Neural cell (in vitro differentiated cells): ENCODE results near the gene TPRG1L. TPM values are rescaled to one million over a fixed set of nuclear protein-coding genes. Genes with fewer than 3 reads are reported as not detected.

ENCODE experiments used
- H2AFZ ChIP-seq: fragments of 200-600, 300-800 bp; sonication (generic), shearing (Covaris generic); 2 replicates; pipeline ENCODE4 v1.6.0; 2014; ENCODE audit warnings: low read depth, mild to moderate bottlenecking, antibody characterized with exemption, low read length, moderate library complexity
- H3F3A ChIP-seq: fragments of 200-600 bp; shearing (Covaris generic); 2 replicates; pipeline ENCODE4 v1.6.1; 2016; ENCODE audit warnings: mild to moderate bottlenecking, moderate library complexity, mixed read lengths, antibody characterized with exemption, low read length; ENCODE audit not compliant: insufficient read depth, poor library complexity, severe bottlenecking
- H3K27ac ChIP-seq: fragments of 200-600, 300-800 bp; sonication (generic), shearing (Covaris generic); 2 replicates; pipeline ENCODE4 v1.5.1; 2014; ENCODE audit warnings: mild to moderate bottlenecking, low read length, moderate library complexity
- H3K27me3 ChIP-seq: fragments of 300-800, 200-600 bp; sonication (generic), shearing (Covaris generic); 2 replicates; pipeline ENCODE4 v1.6.0; 2014; ENCODE audit warnings: mild to moderate bottlenecking, low read depth, low read length, moderate library complexity; ENCODE audit not compliant: insufficient read depth
- H3K36me3 ChIP-seq: fragments of 300-800, 200-600 bp; sonication (generic), shearing (Covaris generic); 2 replicates; pipeline ENCODE4 v1.5.1; 2014; ENCODE audit warnings: mild to moderate bottlenecking, antibody characterized with exemption, low read length, moderate library complexity; ENCODE audit not compliant: insufficient read depth
- H3K4me2 ChIP-seq: fragments of 300-800, 200-600 bp; sonication (generic), shearing (Covaris generic); 2 replicates; pipeline ENCODE4 v1.6.0; 2014; ENCODE audit warnings: mild to moderate bottlenecking, low read length
- H3K4me3 ChIP-seq: fragments of 300-800, 200-600 bp; sonication (generic), shearing (Covaris generic); 2 replicates; pipeline ENCODE4 v1.5.1; 2014; ENCODE audit warnings: mild to moderate bottlenecking, low read length, moderate library complexity
- H3K79me2 ChIP-seq: fragments of 200-600 bp; shearing (Covaris generic); replicated peaks from 2 replicates; pipeline ENCODE4 v1.6.0; 2014; ENCODE audit warnings: mild to moderate bottlenecking, low read length, moderate library complexity; ENCODE audit not compliant: insufficient read depth
- H3K9ac ChIP-seq: fragments of 300-800, 200-600 bp; sonication (generic), shearing (Covaris generic); 2 replicates; pipeline ENCODE4 v1.6.1; 2016; ENCODE audit warnings: mild to moderate bottlenecking, low read length, mixed read lengths
- H3K9me2 ChIP-seq: fragments of 200-600 bp; shearing (Covaris generic); 2 replicates; pipeline ENCODE4 v1.6.1; 2016; ENCODE audit warnings: mild to moderate bottlenecking, low read length, mixed read lengths; ENCODE audit not compliant: insufficient read depth
- H3K9me3 ChIP-seq: fragments of 200-600, 300-800 bp; sonication (generic), shearing (Covaris generic); 2 replicates; pipeline ENCODE4 v1.6.1; 2016; ENCODE audit warnings: mild to moderate bottlenecking, mixed run types, low read length, moderate library complexity, mixed read lengths
- H4K20me1 ChIP-seq: fragments of 200-600 bp; shearing (Covaris generic); 2 replicates; pipeline ENCODE4 v1.6.1; 2016; ENCODE audit warnings: mild to moderate bottlenecking, mixed run types; ENCODE audit not compliant: insufficient read depth
- EP300 ChIP-seq: fragments of 450-650 bp; conservative IDR thresholded peaks from 2 replicates; pipeline ENCODE4 v1.6.1; 2014; ENCODE audit warnings: antibody characterized with exemption, mild to moderate bottlenecking, moderate library complexity; ENCODE audit not compliant: poor library complexity, severe bottlenecking
- EZH2 ChIP-seq: fragments of 200-600, 300-800 bp; shearing (Covaris generic), sonication (generic); IDR thresholded peaks from 2 replicates; pipeline ENCODE4 v1.6.1; 2014; ENCODE audit warnings: antibody characterized with exemption, low read length, borderline replicate concordance, mild to moderate bottlenecking; ENCODE audit not compliant: insufficient read depth, poor library complexity, severe bottlenecking
- MXI1 ChIP-seq: fragments of 450-650 bp; conservative IDR thresholded peaks from 2 replicates; pipeline ENCODE4 v1.6.1; 2014; ENCODE audit warnings: antibody characterized with exemption, mild to moderate bottlenecking; ENCODE audit not compliant: poor library complexity, severe bottlenecking
- POLR2AphosphoS5 ChIP-seq: IDR thresholded peaks from 2 replicates; pipeline ENCODE4 v1.6.1; 2012
- RAD21 ChIP-seq: fragments of 450-650 bp; conservative IDR thresholded peaks from 2 replicates; pipeline ENCODE4 v1.6.1; 2014; ENCODE audit warnings: antibody characterized with exemption, mild to moderate bottlenecking, moderate library complexity
- SMC3 ChIP-seq: fragments of 450-650 bp; conservative IDR thresholded peaks from 2 replicates; pipeline ENCODE4 v1.6.1; 2014; ENCODE audit warnings: antibody characterized with exemption, mild to moderate bottlenecking, moderate library complexity; ENCODE audit not compliant: poor library complexity
- TAF1 ChIP-seq: IDR thresholded peaks from 2 replicates; pipeline ENCODE4 v1.6.1; 2012; ENCODE audit warnings: low read depth
- polyA plus RNA-seq: library from polyadenylated mRNA; depleted of rRNA; stranded (reverse); fragments of >200 nt; gene quantifications from 2 replicates; pipeline ENCODE4 v1.2.3, GENCODE V29; 2014
- TF ChIP-seq, protein P1 (sequence below): IDR thresholded peaks from 2 replicates; pipeline ENCODE4 v1.6.1; 2012; ENCODE audit warnings: borderline replicate concordance
- TF ChIP-seq, protein P2 (sequence below): fragments of 450-650 bp; IDR thresholded peaks from 2 replicates; pipeline ENCODE4 v1.5.1; 2014; ENCODE audit warnings: antibody characterized with exemption, mild to moderate bottlenecking, moderate library complexity; ENCODE audit not compliant: poor library complexity, severe bottlenecking

TPRG1L gene
- polyA plus RNA-seq, 1 donor from 2014 or later, result 22.4 TPM

DNA sequence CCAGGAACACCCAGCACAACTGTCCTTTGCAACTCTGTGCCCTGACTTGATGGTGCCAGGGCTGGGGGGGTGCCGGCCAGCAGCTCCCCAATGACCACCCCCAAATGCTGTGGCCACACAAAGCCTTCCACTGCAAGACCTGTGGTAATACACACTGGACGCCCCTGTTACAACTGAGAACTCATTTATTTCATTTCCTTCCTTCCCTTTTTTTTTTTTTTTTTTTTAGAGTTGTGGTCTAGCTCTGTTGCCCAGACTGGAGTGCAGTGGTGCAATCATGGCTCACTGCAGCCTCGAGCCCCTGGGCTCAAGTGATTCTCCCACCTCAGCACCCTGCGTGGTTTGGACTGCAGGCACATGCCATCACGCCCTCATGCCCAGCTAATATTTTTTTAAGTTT, 52.7 kb downstream of the TPRG1L start:
- no peaks in the 10 kb centered on the region for H3K9me2 ChIP-seq
- no peaks in the 10 kb centered on the region for H3K9me3 ChIP-seq
- no peaks in the 10 kb centered on the region for H3K79me2 ChIP-seq
- no peak overlapping the region for H3K4me2 ChIP-seq
- no peaks in the 10 kb centered on the region for H3K27me3 ChIP-seq
- H2AFZ ChIP-seq, result no peak overlapping the region
- TF ChIP-seq SMC3, result no peak
- TF ChIP-seq, protein P1, sequence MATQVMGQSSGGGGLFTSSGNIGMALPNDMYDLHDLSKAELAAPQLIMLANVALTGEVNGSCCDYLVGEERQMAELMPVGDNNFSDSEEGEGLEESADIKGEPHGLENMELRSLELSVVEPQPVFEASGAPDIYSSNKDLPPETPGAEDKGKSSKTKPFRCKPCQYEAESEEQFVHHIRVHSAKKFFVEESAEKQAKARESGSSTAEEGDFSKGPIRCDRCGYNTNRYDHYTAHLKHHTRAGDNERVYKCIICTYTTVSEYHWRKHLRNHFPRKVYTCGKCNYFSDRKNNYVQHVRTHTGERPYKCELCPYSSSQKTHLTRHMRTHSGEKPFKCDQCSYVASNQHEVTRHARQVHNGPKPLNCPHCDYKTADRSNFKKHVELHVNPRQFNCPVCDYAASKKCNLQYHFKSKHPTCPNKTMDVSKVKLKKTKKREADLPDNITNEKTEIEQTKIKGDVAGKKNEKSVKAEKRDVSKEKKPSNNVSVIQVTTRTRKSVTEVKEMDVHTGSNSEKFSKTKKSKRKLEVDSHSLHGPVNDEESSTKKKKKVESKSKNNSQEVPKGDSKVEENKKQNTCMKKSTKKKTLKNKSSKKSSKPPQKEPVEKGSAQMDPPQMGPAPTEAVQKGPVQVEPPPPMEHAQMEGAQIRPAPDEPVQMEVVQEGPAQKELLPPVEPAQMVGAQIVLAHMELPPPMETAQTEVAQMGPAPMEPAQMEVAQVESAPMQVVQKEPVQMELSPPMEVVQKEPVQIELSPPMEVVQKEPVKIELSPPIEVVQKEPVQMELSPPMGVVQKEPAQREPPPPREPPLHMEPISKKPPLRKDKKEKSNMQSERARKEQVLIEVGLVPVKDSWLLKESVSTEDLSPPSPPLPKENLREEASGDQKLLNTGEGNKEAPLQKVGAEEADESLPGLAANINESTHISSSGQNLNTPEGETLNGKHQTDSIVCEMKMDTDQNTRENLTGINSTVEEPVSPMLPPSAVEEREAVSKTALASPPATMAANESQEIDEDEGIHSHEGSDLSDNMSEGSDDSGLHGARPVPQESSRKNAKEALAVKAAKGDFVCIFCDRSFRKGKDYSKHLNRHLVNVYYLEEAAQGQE, result no peak
- no peak for TF ChIP-seq EZH2
- TF ChIP-seq, protein P2, sequence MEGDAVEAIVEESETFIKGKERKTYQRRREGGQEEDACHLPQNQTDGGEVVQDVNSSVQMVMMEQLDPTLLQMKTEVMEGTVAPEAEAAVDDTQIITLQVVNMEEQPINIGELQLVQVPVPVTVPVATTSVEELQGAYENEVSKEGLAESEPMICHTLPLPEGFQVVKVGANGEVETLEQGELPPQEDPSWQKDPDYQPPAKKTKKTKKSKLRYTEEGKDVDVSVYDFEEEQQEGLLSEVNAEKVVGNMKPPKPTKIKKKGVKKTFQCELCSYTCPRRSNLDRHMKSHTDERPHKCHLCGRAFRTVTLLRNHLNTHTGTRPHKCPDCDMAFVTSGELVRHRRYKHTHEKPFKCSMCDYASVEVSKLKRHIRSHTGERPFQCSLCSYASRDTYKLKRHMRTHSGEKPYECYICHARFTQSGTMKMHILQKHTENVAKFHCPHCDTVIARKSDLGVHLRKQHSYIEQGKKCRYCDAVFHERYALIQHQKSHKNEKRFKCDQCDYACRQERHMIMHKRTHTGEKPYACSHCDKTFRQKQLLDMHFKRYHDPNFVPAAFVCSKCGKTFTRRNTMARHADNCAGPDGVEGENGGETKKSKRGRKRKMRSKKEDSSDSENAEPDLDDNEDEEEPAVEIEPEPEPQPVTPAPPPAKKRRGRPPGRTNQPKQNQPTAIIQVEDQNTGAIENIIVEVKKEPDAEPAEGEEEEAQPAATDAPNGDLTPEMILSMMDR, result no peak
- no peak for TF ChIP-seq EP300
- H3K9ac ChIP-seq, result no peak overlapping the region
- no peaks in the 10 kb centered on the region for H3F3A ChIP-seq
- no peaks in the 10 kb centered on the region for H3K36me3 ChIP-seq
- no peaks in the 10 kb centered on the region for H4K20me1 ChIP-seq
- no peak overlapping the region for H3K27ac ChIP-seq
- H3K4me3 ChIP-seq, result no peak overlapping the region

DNA sequence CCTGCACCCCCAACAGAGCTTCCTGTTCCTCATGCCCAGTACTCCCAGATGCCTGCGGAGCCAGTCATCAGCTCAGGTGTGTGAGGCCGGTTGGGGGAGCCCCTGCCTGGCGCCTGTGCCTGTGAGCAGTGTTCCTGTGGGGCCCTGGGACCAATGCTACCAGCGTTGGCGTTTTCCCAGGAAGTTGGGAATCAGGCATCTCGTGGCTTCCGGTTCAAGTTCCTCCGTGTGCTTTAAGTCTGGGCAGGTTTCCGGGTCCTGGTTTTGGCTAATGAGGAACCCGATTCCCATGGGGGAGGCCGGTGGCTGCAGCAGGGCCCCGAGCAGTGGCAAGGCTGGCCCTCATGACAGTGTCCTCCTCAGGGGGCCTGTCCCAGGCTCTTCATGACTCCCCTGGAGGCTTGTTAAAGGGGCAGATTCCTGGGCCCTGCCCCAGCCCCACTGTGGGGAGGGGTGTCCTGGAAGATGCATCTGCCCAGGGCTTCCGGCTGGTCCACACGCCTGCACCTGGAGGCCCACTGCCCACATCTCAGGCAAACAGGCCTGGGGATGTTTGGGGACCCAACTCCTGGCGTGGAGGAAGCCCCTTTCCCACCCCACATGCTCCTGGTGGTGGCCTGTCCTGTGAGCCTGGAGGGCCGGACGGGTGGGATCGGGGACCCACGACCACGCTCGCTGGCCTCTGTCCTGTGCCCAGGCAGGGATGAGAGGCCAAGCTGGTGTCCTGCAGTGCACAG, 53.7 kb downstream of the TPRG1L start:
- Histone ChIP-seq H3K9ac (no peak overlapping the region), H3K79me2 (no peaks in the 10 kb centered on the region), H3K27me3 (no peaks in the 10 kb centered on the region), H3K36me3 (no peaks in the 10 kb centered on the region), H3K4me3 (no peak overlapping the region), H3K9me2 (no peaks in the 10 kb centered on the region), H2AFZ (no peak overlapping the region), H4K20me1 (no peaks in the 10 kb centered on the region), H3K4me2 (no peak overlapping the region), H3K27ac (no peak overlapping the region), H3F3A (no peaks in the 10 kb centered on the region), H3K9me3 (no peaks in the 10 kb centered on the region)
- TF ChIP-seq, protein P2, result no peak
- TF ChIP-seq TAF1, result no peak
- TF ChIP-seq POLR2AphosphoS5, result no peak
- TF ChIP-seq RAD21, result no peak
- TF ChIP-seq EP300, result no peak
- no peak for TF ChIP-seq EZH2
- no peak for TF ChIP-seq SMC3
- TF ChIP-seq, protein P1, result no peak
- TF ChIP-seq MXI1, result no peak
